ENCODE results near the gene AGBL2. TPM values are rescaled to one million over a fixed set of nuclear protein-coding genes. Genes with fewer than 3 reads are reported as not detected.
"Not testable (repeated sequence)": the region's sequence is repeated elsewhere in the genome, so short reads cannot be mapped to it uniquely, and the experiment has no call there.

Gene AGBL2, protein sequence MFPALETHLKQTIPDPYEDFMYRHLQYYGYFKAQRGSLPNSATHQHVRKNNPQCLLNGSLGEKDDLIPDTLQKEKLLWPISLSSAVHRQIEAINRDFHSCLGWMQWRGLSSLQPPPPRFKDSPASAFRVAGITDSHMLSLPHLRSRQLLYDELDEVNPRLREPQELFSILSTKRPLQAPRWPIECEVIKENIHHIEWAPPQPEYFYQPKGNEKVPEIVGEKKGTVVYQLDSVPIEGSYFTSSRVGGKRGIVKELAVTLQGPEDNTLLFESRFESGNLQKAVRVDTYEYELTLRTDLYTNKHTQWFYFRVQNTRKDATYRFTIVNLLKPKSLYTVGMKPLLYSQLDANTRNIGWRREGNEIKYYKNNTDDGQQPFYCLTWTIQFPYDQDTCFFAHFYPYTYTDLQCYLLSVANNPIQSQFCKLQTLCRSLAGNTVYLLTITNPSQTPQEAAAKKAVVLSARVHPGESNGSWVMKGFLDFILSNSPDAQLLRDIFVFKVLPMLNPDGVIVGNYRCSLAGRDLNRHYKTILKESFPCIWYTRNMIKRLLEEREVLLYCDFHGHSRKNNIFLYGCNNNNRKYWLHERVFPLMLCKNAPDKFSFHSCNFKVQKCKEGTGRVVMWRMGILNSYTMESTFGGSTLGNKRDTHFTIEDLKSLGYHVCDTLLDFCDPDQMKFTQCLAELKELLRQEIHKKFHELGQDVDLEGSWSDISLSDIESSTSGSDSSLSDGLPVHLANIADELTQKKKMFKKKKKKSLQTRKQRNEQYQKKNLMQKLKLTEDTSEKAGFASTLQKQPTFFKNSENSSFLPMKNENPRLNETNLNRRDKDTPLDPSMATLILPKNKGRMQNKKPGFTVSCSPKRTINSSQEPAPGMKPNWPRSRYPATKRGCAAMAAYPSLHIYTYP
- total RNA-seq, result 1 to 10 TPM in 2 of 4 donors, under 1 TPM in 1, not detected in 1; 0.44 to 5.9 (median 4.2) TPM

DNA sequence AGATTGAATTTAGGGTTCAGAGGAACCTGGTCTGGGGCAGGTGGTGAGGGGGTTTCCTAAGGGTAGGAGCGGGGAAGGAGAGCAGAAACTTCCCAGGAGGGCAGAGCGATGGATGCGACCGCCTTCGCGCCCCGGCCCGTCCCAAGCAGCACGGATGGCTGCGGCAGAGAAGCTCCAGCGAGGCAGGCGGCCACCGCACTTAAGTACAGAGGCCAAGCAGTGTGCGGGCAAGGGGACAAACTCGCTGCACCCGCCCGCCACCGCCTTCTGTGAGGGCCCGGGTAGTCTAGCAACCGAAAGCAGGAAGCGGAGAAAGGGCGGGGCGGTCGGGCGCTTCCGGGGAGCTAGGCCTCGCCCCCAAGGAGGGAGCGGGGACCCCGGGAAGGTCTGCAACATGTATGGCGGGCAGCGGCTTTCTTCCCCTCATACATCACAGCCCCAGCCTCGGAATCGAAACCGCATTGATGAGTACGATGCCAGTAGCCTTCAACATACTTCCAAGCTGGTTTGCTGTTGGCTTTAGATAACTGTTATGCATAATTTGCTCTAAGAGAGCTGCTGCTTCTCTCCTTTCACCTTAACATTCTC lies at the start of gene AGBL2:
Gene AGBL2, minus strand, starts transcription at position 288 of the 588 bp plus-strand sequence. CDS start 719 bp downstream, outside the sequence.
- Histone ChIP-seq H3K27ac (peak within 1 kb of the TSS; percentile 14 to 89 (median 82)), H3K36me3 (peaks cover 4 to 35% (median 8%) of the 10 kb centered on the region in 3 donors), H3K27me3 (no peaks in the 10 kb centered on the region), H3K4me1 (peaks cover 0 to 14% (median 0%) of the 10 kb centered on the region in 4 donors), H3K9me3 (no peaks in the 10 kb centered on the region), H3K4me3 (peak within 1 kb of the TSS; percentile 51 to 96 (median 74))
- DNase-seq (ENCODE audit: low spot score in 2 of 2), result peak; percentile 25 to 44
- TF ChIP-seq EP300 (IDR thresholded peaks at IDR 0.05), result peak in 1 of 2 donors; percentile 69
- no peak for TF ChIP-seq CTCF (IDR thresholded peaks at IDR 0.05)
- TF ChIP-seq POLR2A (IDR thresholded peaks at IDR 0.05), result peak in 1 of 2 donors; percentile 51
- WGBS, 2 donors, result 0 to 2% methylated on average over 35 of the region's 35 CpGs

DNA sequence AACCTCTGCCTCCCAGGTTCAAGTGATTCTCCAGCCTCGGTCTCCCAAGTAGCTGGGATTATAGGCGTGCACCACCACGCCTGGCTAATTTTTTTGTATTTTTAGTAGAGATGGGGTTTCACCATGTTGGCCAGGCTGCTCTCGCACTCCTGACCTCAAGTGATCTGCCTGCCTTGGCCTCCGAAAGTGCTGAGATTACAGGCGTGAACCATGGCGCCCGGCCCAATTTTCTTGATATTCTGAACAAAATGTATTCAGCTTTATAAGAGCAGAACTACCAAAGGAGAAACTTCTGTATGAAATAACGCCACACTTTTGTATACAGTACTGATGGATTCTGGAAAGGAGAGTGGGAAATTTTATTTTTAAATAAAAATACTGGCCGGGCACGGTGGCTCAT lies 44.1 kb upstream of the AGBL2 start:
- DNase-seq (ENCODE audit: low spot score in 2 of 2); H3K9me3 ChIP-seq; H3K4me1 ChIP-seq; H3K4me3 ChIP-seq; H3K27me3 ChIP-seq; H3K27ac ChIP-seq: not testable (repeated sequence)
- H3K36me3 ChIP-seq, result peaks cover 0 to 100% (median 33%) of the 10 kb centered on the region in 3 donors
- WGBS, 2 donors, result 90 to 91% methylated on average over 11 of the region's 11 CpGs

DNA sequence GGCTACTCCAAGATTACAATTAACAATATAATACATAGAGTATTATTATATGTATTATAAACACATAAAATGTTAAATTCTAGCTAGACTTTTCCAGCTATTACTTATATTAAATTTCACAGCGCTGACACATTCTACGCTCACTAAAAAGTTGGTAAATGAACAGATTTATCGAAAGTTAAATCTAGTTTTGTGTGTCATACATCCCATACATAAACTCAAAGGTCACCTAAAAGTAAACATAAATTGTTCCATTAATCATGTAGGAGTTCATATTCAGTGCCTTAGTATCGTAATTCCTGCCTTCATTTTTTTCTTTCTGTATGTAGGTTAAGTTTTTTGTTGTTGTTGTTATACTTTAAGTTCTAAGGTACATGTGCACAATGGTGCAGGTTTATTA lies 41.0 kb upstream of the AGBL2 start:
- DNase-seq (ENCODE audit: low spot score in 2 of 2), result no peak
- no peaks in the 10 kb centered on the region for H3K27me3 ChIP-seq
- H3K9me3 ChIP-seq, result no peaks in the 10 kb centered on the region
- 95 to 96% methylated on average over 4 of the region's 4 CpGs for whole genome bisulfite sequencing, 2 donors
- H3K36me3 ChIP-seq, result peaks cover 0 to 100% (median 51%) of the 10 kb centered on the region in 3 donors
- no peak for TF ChIP-seq CTCF (IDR thresholded peaks at IDR 0.05)
- TF ChIP-seq EP300 (IDR thresholded peaks at IDR 0.05), result no peak
- no peak for TF ChIP-seq POLR2A (IDR thresholded peaks at IDR 0.05)
- H3K27ac ChIP-seq, result no peak overlapping the region
- no peak overlapping the region for H3K4me3 ChIP-seq
- H3K4me1 ChIP-seq, result no peaks in the 10 kb centered on the region

GRCh38 chr11:47750725-47751124 lies 35.6 kb upstream of the AGBL2 start:
- Histone ChIP-seq H3K4me1 (no peaks in the 10 kb centered on the region), H3K4me3 (no peak overlapping the region), H3K27me3 (no peaks in the 10 kb centered on the region), H3K27ac (no peak overlapping the region), H3K9me3 (no peaks in the 10 kb centered on the region), H3K36me3 (peaks cover 0 to 100% (median 47%) of the 10 kb centered on the region in 3 donors)
- TF ChIP-seq EP300 (IDR thresholded peaks at IDR 0.05) (no peak), CTCF (IDR thresholded peaks at IDR 0.05) (no peak), POLR2A (IDR thresholded peaks at IDR 0.05) (no peak)
- WGBS, 2 donors, result 88 to 89% methylated on average over 5 of the region's 5 CpGs
- no peak for DNase-seq (ENCODE audit: low spot score in 2 of 2)

DNA sequence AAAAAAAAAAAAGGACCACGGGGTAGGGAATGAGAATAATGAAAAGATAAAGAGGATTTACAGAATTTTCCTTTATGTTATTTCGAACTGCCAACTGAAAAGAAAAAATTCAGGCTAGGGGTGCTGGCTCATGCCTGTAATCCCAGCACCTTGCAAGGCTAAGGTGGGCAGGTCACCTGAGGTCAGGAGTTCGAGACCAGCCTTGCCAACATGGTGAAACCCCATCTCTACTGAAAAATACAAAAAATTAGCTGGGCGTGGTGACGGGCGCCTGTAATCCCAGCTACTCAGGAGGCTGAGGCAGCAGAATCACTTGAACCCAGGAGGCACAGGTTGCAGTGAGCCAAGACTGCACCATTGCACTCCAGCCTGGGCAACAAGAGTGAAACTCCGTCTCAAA lies 27.3 kb upstream of the AGBL2 start:
- H3K4me3 ChIP-seq; H3K27ac ChIP-seq; H3K9me3 ChIP-seq; DNase-seq (ENCODE audit: low spot score in 2 of 2); H3K4me1 ChIP-seq; H3K27me3 ChIP-seq: not testable (repeated sequence)
- H3K36me3 ChIP-seq, result peaks cover 7 to 96% (median 51%) of the 10 kb centered on the region in 3 donors
- WGBS, 2 donors, result 88 to 97% methylated on average over 7 of the region's 7 CpGs

- not testable (repeated sequence) for H3K4me1 ChIP-seq; DNase-seq (ENCODE audit: low spot score in 2 of 2); H3K9me3 ChIP-seq; H3K27ac ChIP-seq; H3K27me3 ChIP-seq; H3K4me3 ChIP-seq
- H3K36me3 ChIP-seq, result peaks cover 7 to 96% (median 42%) of the 10 kb centered on the region in 3 donors
- 96% methylated on average over 7 of the region's 7 CpGs for WGBS, 2 donors
These were observed 22.6 kb upstream of the AGBL2 start for GRCh38 chr11:47737817-47738216.

All from tibial nerve (tissue), 4 donors.